Activated CD4-positive, alpha-beta T cell treated with anti-CD3 and anti-CD28 coated beads for 48 hours (primary cell): ENCODE data around the gene OR10G2.
"Not testable (repeated sequence)": the region's sequence is repeated elsewhere in the genome, so short reads cannot be mapped to it uniquely, and the experiment has no call there.

Experiments used
- DNase-seq: peaks from one replicate; pipeline ENCODE4 v3.0.0-alpha.2; 2020

OR10G2 gene, protein sequence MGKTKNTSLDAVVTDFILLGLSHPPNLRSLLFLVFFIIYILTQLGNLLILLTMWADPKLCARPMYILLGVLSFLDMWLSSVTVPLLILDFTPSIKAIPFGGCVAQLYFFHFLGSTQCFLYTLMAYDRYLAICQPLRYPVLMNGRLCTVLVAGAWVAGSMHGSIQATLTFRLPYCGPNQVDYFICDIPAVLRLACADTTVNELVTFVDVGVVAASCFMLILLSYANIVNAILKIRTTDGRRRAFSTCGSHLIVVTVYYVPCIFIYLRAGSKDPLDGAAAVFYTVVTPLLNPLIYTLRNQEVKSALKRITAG

DNA sequence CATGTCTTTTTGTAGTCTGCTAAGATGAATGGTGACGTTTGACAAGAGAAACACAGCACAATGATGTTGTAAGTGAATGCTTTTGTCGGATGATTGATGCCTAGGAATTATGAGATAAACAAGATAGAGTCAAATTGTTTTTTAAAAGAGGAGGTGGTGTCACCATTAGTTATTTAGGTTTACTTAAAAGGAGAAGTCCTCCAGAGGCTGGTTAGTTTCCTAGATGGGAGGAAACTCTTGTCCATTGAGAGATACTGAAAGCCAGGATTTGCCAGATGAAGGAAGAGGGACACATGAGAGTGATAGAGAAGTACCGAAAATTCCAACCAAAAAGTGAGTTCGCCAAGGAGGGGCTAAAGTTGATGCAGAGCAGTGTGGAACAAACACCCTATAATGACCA, at the start of gene OR10G2:
OR10G2 (minus strand) TSS at position 101 of the 400 bp plus-strand sequence; CDS start at position 3, 98 bp downstream.
- DNase-seq: no peak

DNA sequence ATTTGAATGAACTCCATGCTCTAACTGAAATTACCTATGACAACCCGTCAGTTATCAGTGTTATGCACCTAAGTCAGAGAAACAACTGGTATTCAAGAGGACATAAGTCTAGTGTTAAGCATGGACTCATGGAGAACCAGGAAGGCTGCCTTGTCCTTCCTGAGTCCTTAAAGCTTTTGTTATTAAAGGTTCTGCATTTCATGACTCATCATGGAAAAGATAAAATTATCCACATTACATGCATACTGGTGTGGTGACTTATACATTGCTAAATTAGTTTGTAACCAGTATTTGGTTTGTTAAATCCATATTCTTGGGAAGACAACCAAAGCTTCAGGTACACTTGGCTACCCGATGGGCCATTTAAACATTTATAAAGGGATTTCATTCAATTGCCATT, 45.3 kb upstream of the OR10G2 start:
- DNase-seq: no peak

DNA sequence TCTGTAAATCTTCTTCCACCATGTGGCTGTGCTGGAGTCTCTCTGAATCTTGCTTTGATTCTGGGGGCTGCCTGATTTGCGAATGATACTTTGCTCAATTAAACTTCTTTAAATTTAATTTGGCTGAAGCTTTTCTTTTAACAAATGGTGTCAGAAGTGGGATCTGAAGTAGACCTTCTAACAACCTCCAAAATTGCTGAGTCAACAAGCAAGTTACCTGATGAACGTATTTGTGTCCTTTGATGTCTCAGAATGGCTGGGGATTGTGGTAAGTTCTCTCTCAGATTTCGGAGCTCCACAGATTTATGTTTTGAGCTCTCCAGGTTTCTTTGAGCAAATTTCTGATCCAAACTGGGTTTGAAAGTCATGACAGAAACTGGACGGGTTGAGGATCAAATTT, 40.8 kb upstream of the OR10G2 start:
- DNase-seq: no peak

DNA sequence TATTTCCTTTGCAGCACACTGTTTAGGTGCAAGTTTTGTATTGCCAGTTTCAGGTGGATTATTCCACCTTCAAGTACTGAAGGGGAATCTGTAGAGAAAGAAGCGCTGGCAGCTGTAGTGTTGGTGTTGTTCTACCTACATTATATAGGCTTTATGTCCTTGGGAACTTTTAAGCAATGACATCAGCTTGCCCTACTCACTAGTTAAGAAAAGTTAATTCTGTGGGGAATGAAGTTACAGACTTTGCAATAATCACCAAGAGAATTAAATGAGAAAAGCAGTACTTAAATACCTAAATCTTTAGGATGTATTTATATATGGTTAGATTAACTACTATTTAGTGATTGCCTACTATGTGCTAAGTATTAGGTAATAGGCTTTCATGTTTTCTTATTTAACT, 39.0 kb upstream of the OR10G2 start, which contains the start of gene OR4E1:
OR4E1 (minus strand) TSS at position 101 of the 400 bp plus-strand sequence. CDS start 2,883 bp downstream, outside the sequence.
- DNase-seq: no peak

DNA sequence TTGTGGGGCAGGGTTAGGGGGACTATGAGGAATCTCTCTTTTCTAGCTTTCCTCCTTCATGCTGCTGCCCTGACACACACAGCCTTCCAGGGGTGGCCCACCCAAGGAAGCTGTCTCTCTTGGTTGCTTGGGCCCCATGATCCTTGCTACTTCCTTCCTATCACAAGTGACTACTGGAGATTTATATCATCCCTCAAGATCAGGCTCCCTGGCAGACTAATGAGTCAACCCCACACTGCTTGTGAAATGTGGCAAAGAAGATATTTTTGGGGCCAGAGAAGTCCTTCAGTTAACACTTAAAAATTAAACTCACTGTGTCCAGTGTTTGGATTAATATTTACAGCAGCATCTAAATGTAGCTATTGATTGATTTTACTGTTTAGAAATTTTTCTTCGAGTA, 37.4 kb upstream of the OR10G2 start:
- DNase-seq: no peak

DNA sequence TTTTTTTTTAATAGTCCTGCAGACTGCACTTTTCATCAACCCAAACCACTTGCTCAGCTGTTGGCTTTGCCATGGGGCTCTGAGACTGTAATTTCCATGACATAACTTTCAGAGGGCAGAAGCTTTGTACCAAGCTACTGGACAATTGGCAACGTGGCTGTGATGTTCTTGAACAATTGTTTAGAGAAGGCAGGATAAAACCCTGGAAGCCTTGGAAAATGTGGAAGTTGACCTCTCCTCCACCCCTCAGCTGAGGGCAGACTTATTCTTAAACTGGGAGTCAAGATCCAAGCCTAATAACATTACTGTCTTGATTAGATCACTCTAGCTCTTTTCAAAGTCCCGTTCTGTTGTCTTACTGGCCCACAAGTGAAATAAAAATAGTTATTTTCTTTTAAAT, 36.6 kb upstream of the OR10G2 start:
- DNase-seq: no peak

DNA sequence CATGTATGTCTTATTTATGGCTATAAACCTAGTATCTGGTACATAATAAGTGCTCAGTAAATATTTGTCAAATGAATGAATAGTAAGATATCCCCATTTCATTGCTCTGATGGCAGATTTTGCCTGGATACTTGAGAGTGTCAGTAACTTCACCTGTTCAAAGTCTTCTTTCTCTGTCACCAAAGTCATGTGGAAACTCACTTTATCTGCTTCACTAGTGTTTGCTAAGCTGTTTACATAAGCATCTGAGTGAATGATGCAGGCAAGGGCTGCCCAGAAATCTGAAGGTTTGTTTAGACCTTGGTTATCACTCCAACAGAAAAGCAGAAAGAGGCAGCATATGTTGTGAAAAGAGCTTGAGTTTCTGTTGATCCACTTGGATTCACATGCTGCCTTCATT, 34.5 kb upstream of the OR10G2 start:
- DNase-seq: no peak

DNA sequence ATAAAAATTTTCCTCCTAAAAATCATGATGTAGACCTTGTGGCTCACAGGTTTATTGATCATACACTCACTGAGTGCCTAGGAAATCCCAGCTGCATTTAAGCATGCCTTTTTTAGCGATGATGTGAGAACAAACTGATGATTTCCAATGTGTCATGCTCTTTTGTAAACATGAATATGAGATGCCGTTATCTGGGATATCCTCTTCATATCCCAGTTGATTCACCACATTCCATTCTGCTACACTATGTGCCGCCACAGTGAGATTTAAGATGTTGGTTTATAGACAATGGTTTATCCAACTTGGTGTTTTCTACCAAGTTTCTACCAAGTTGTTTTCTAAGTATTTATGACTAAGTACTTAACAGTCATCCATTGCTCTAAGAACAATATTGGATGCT, 33.6 kb upstream of the OR10G2 start:
- no peak for DNase-seq

DNA sequence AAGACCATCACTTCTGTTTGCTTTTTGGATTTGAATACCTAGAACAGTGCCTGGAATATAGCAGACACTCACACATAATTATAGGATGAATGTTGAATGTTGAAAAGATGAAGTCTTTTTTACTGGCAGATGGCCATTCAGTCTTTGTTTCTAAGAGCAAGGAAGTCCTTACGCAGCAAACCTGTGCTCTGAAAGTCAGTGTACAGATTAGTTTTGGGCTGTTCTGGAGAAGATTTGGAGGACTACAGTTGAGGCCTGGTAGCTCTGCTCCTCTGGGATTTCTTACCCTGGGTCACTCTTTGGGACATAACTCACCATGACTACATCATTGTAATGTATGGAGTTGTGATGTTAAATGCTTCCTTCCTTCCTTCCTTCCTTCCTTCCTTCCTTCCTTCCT, 22.2 kb upstream of the OR10G2 start:
- DNase-seq: no peak

DNA sequence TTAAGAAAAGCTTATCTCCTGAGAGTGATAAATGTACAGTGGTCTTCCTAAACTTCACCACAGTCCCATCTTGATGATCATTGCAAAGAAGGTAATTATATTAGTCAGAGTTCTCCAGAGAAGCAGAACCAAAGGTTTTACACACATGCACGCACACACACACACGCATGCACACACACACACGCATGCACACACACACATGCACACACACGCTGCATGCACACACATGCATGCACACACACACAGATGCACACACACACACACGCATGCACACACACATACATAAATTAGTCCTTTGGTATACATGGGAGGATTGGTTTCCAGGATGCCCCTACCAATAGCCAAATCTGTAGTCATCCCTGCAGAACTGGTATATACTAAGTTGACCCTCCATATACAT, 19.5 kb upstream of the OR10G2 start:
- DNase-seq: no peak

DNA sequence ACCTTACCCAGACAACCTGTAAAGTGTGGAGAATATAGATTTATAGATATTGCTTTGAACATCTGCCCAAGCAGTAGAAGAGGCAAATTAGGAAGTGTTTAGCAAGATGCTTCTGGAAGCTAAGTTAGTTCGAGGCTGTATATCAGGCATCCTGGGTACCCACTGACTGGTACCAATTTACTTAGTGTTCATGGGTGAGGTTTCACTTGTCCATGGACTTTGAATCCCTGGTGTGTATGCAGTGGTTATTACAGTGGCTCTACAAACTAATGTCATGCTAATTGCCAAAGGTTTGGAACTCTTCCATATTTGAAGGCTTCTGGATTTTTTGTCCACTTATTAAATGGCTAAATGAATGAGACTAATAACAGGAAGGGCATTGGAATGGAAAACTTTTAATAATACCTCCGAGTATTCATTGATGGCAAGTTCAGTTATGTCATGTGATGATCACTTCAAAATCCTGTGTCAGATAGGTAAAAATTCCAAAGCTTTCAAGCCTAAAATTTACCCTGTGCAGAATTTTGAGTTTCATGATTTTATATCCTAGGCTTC, 18.7 kb upstream of the OR10G2 start, which contains the start of gene OR4E2:
OR4E2 (plus strand) TSS at position 505 of the 555 bp plus-strand sequence. CDS start 11,248 bp downstream, outside the sequence.
- no peak for DNase-seq

DNA sequence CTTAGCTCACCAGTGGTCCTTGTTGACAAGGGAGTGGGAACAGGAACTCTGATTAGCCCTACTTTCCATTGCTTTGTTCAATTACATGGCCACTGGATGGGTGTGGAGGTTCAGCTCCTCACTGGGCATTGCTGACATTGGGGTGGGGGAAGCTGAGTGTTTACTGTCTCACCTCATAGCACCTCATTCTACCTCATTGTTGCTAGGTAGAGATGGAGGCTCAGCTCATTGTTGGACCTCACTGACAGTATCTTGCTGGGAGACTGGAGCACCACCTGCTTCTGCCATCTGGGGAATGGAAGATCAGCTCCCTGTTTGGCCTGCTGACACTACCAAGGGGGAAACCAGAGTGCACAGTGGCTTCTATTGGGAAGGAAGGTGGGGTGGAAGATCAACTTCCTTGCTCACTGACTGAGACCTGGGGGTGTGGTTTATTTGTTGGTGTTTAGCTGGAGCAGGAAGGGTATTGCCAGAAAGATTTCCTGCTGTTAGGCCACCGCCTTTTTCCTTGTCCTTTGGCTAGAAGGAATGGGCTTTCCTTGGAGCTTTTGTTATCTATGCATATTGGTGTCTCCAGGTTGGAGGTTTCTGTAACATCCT, 17.6 kb upstream of the OR10G2 start:
- no peak for DNase-seq

DNA sequence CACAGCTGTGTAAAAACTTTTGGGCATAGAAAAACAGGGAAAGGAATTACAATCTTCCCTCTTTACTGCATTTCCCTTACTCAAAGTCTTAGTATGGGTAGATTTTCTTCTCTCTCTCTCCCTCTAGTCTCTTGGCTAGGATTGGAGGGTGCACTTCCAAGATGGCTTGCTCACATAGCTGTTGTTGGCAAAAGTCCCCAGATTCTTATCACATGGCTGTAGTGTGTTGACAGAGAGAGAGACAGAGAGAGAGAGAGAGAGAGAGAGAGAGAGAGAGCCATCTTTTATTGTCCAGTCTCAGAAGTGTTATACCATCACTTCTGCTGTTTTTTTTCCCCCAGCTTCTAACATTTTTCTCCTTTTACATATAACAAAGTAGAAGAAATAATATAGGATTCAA, 12.6 kb upstream of the OR10G2 start:
- DNase-seq: no peak

DNA sequence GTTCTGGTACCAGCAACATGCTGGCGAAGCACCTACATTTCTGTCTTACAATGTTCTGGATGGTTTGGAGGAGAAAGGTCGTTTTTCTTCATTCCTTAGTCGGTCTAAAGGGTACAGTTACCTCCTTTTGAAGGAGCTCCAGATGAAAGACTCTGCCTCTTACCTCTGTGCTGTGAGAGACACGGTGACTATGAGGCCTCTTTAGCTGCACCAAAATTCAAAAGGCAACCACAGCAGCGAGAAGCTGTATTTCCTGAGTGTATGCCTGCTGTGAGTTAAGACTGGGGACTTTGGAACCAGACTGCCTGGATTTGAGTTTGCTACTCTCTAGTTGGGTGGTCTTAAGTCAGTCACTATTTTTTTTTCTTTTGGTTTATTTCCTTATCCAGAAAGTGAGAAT, 8.7 kb upstream of the OR10G2 start:
- DNase-seq: no peak

DNA sequence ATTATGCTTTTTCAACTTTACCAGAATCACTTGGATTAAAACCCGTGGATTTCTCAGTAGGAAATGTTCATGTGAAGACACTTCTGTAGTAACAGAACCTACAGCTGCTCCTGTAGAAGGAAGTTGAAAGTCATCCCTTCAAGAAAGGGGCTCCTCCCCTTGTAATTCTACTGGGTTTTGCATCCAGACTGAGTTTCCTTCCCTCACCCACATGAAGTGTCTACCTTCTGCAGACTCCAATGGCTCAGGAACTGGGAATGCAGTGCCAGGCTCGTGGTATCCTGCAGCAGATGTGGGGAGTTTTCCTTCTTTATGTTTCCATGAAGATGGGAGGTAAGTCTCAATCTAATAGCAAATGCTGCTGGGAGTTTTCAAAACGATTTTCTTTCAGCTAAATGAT, 7.9 kb upstream of the OR10G2 start:
- DNase-seq: no peak

DNA sequence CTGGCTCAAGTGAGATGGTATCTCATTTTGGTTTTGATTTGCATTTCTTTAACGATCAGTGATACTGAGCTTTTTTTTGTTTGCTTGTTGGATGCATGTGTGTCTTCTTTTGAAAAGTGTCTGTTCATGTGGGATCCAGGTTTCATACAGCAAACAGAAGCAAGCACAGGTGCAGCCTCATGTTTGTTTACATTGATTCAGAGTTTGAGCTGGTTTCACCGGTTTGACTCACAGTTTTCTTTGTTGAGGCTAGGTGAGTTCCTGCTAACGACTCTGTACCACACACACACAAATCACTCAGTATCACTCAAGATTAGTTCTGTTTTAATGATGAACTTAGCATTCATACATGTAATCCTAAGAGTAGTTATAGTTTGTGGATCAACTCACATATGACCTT, 3.7 kb downstream of the OR10G2 start:
- DNase-seq: no peak

DNA sequence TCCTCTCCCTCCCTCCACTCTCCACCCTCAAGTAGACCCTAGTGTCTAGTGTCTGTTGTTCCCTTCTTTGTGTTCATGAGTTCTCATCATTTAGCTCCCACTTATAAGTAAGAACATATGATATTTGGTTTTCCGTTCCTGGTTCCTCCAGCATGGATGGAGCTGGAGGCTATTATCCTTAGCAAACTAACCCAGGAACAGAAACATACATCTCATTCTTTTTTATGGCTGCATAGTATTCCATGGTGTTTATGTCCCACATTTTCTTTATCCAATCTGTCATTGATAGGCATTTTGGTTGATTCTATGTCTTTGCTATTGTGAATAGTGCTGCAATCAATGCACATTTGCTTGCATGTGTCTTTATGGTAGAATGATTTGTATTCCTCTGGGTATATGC, 4.2 kb downstream of the OR10G2 start:
- DNase-seq: not testable (repeated sequence)

DNA sequence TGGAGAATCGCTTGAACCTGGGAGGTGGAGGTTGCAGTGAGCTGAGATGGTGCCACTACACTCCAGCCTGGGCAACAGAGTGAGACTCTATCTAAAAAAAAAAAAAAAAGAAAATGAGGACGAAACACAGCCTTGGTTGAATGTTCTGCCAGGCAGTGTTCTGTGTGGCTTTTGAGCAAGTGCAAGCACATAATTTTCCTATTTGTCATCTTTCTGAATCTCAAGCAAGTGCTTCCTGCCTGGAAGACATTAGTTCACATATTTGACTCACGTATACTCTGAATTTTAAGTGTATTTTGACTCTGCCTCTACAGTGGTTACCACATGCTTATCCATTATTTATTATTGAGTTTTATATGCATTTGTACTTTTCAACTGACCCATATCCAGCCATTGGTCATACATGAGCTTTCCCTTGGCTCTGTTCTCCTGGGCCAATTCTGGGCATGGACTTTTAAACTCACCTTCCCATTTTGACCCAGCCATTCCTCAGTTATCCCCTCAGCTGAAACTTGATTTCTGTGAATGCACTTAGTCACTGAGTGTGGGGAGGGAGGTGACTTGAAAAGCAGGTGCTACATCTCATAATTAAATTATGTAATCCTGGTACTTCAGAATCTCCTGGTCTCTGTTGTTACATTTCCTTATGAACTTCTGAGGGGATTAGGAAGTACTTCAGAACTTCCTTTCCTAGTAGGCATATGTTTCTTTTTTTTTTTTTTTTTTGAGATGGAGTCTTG, 8.1 kb downstream of the OR10G2 start:
- no peak for DNase-seq

DNA sequence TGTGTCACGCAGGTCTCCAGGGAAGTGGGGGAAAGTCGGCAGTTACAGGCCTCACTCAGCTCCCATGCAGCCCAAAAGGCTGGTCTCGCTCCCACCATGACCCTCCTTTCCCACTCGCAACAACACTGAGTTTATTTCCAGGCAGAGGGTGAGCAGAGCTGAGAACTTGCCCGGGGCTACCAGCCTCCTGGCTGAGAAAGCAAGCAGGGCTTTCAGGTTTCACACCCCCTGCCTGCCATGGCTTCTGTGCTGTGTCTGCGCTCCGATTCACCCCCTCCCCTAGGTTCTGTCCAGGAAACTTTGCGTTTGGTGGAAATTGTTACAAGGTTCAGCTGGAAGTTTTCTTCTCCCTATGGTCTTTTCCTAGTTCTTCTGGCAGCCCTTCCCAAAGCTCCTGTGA, 17.1 kb downstream of the OR10G2 start:
- no peak for DNase-seq

DNA sequence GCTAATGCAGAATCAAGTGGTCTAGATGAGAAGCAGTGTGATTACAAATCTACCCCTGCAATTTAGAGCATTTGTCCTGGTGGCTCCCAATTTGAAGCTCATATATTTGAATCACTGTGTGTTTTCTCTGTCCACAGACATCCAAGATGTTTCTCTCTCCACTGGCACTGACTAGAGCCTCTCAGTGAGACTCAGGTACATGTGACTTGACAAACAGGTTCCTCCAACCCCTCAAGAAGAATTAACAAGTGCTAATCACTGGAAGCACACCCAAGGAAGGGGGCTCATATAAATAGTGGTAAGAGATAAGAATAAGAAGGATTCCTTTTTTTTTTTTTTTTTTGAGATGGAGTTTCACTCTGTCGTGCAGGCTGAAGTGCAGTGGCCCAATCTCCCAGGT, 20.5 kb downstream of the OR10G2 start:
- no peak for DNase-seq

DNA sequence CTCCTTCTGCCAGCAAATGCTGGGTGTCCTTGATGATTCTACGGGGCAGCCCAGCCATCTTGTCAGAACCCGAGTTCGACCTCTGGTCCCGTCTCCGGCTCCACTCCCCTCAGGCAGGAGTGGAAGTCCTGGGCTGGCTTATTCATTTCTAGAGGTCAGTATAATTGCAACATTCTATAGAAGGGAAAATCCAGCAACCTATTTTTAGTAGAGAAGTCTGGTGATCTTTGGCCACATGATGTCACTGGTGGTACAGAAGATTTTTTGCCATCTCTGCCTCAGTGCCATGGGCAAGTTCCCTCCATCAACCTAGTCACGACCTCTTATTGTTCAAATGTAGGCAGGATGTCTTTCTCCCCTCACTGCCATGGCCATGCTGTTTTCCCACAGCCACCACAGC, 22.4 kb downstream of the OR10G2 start:
- no peak for DNase-seq

DNA sequence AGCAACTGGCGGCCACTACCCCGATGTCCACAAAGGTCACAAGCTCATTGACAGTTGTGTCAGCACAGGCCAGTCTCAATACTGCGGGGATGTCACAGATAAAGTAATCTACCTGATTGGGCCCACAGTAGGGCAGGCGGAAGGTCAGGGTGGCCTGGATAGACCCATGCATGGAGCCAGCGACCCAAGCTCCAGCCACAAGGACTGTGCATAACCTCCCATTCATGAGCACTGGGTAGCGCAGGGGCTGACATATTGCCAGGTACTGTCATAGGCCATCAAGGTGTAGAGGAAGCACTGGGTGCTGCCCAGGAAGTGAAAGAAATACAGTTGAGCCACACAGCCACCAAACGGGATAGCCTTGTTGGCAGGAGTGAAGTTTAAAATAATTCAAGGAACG, 32.6 kb downstream of the OR10G2 start:
- DNase-seq: not testable (repeated sequence)

DNA sequence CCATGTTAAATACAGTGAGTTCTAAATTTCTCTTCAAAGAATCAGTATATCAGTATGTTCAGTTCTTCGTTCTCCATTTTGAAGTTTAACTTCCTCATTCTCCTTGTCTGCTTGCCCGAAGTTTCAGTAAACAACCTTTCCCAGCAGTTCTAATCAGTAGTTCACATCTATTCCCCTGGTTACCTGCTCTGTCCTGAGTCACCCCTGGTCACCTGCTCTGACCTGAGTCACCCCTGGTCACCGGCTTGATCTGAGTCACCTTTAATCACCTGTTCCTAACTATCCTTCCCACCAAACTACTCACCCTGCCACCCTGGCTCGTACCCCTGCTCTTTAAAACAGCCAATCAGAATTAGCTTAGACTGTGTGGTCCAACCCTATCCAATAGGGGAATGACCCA, 45.4 kb downstream of the OR10G2 start:
- no peak for DNase-seq
